IMR-90 (cell line): ENCODE measurements around the gene B9D1. TPM values are rescaled to one million over a fixed set of nuclear protein-coding genes. Genes with fewer than 3 reads are reported as not detected.

Experiments used
- ATAC-seq: fragments of 200-7000 bp; cut with Tn5 transposase; 2 replicates; pipeline ENCODE4 v1.9.1; 2020; ENCODE audit warnings: low read depth, mild to moderate bottlenecking, moderate library complexity
- BruUV-seq: library from RNA; stranded (reverse); fragments of 400-500 nt; replicated peaks from 2 replicates; lab custom pipeline; 2021; lab: Mats Ljungman, UMichigan
- CTCF ChIA-PET: fragments of 300-600 bp; formaldehyde crosslinking; extraction: SDS; loops from one replicate; lab custom pipeline; 2021; ENCODE audit warnings: antibody characterized with exemption; lab: Yijun Ruan, JAX
- POLR2A ChIA-PET: fragments of 300-600 bp; sonication (Branson Sonifier 250); formaldehyde crosslinking; loops from one replicate; lab custom pipeline; 2022; ENCODE audit warnings: antibody characterized with exemption; ENCODE audit not compliant: unreplicated experiment; lab: Charles Lee
- DNase-seq: peaks from one replicate; pipeline ENCODE4 v3.0.0; 2013
- H2AFZ ChIP-seq: replicated peaks from 2 replicates; pipeline ENCODE3; 2013; ENCODE audit warnings: low read length, mild to moderate bottlenecking; ENCODE audit not compliant: poor library complexity
- H2AK5ac ChIP-seq: 2 replicates; pipeline ENCODE4 v1.6.1; 2013; ENCODE audit warnings: low read depth, low read length, inconsistent platforms
- H2AK9ac ChIP-seq: replicated peaks from 2 replicates; pipeline ENCODE3; 2013; ENCODE audit warnings: mild to moderate bottlenecking, low read depth, low read length, moderate library complexity; ENCODE audit not compliant: poor library complexity
- H2BK120ac ChIP-seq: 2 replicates; pipeline ENCODE4 v1.6.1; 2013; ENCODE audit warnings: low read depth, low read length, inconsistent platforms
- H2BK15ac ChIP-seq: 3 replicates; pipeline ENCODE4 v1.6.1; 2013; ENCODE audit warnings: low read depth, low read length, inconsistent platforms
- H2BK20ac ChIP-seq: 2 replicates; pipeline ENCODE4 v1.6.1; 2013; ENCODE audit warnings: low read depth, mild to moderate bottlenecking, inconsistent platforms, low read length, moderate library complexity
- H2BK5ac ChIP-seq: 2 replicates; pipeline ENCODE4 v1.6.1; 2013; ENCODE audit warnings: mild to moderate bottlenecking, low read depth, low read length, inconsistent platforms; ENCODE audit not compliant: poor library complexity, severe bottlenecking
- H3K14ac ChIP-seq: replicated peaks from 2 replicates; pipeline ENCODE4 v1.6.1; 2013; ENCODE audit warnings: low read depth, low read length, inconsistent platforms
- H3K18ac ChIP-seq: 2 replicates; pipeline ENCODE4 v1.6.1; 2013; ENCODE audit warnings: low read depth, low read length, control low read depth
- H3K23ac ChIP-seq: 2 replicates; pipeline ENCODE4 v1.6.1; 2013; ENCODE audit warnings: low read depth, low read length, inconsistent platforms
- H3K27ac ChIP-seq: 2 replicates; pipeline ENCODE4 v1.5.1; 2013; ENCODE audit warnings: mild to moderate bottlenecking, control low read depth, low read length; ENCODE audit not compliant: insufficient read depth
- H3K27me3 ChIP-seq: 2 replicates; pipeline ENCODE4 v1.6.1; 2013; ENCODE audit warnings: low read length; ENCODE audit not compliant: control insufficient read depth, insufficient read depth
- H3K36me3 ChIP-seq: 2 replicates; pipeline ENCODE4 v1.6.1; 2013; ENCODE audit warnings: low read length, mixed read lengths; ENCODE audit not compliant: control insufficient read depth, insufficient read depth
- H3K4ac ChIP-seq: 2 replicates; pipeline ENCODE4 v1.6.1; 2013; ENCODE audit warnings: low read depth, low read length, inconsistent platforms
- H3K4me1 ChIP-seq: 2 replicates; pipeline ENCODE4 v1.6.1; 2013; ENCODE audit warnings: low read length, mixed read lengths; ENCODE audit not compliant: control insufficient read depth, insufficient read depth
- H3K4me2 ChIP-seq: 2 replicates; pipeline ENCODE4 v1.6.1; 2013; ENCODE audit warnings: low read depth, mild to moderate bottlenecking, control low read depth, low read length, moderate library complexity
- H3K4me3 ChIP-seq: 2 replicates; pipeline ENCODE4 v1.5.1; 2013; ENCODE audit warnings: low read depth, mild to moderate bottlenecking, control low read depth, low read length, moderate library complexity; ENCODE audit not compliant: insufficient read depth
- H3K56ac ChIP-seq: 2 replicates; pipeline ENCODE4 v1.6.1; 2013; ENCODE audit warnings: low read length, inconsistent platforms; ENCODE audit not compliant: insufficient read depth; ENCODE audit errors: extremely low read depth
- H3K79me1 ChIP-seq, 2 experiments: 2 replicates each; pipeline ENCODE4 v1.6.1; 2013; ENCODE audit warnings: low read length in 2 of 2, inconsistent platforms in 1 of 2, low read depth in 1 of 2
- H3K9ac ChIP-seq: 2 replicates; pipeline ENCODE4 v1.6.1; 2013; ENCODE audit warnings: low read depth, low read length, control low read depth
- H3K9me1 ChIP-seq: 2 replicates; pipeline ENCODE4 v1.6.1; 2013; ENCODE audit warnings: low read length, inconsistent platforms; ENCODE audit not compliant: insufficient read depth
- H3K9me3 ChIP-seq: 2 replicates; pipeline ENCODE4 v1.6.1; 2013; ENCODE audit warnings: low read length; ENCODE audit not compliant: control insufficient read depth, insufficient read depth
- H4K20me1 ChIP-seq: 2 replicates; pipeline ENCODE4 v1.6.1; 2013; ENCODE audit warnings: low read length, inconsistent platforms; ENCODE audit not compliant: insufficient read depth
- H4K5ac ChIP-seq: 2 replicates; pipeline ENCODE4 v1.6.1; 2013; ENCODE audit warnings: mild to moderate bottlenecking, low read depth, low read length, control low read depth
- H4K8ac ChIP-seq, 2 experiments: 2 replicates each; pipeline ENCODE4 v1.6.1; 2013; ENCODE audit warnings: low read depth in 2 of 2, low read length in 2 of 2, control low read depth in 1 of 2, inconsistent platforms in 1 of 2
- H4K91ac ChIP-seq: 2 replicates; pipeline ENCODE4 v1.6.1; 2013; ENCODE audit warnings: low read depth, low read length, inconsistent platforms; ENCODE audit not compliant: insufficient read depth
- BHLHE40 ChIP-seq: fragments of 150-350 bp; IDR thresholded peaks from 2 replicates; pipeline ENCODE4 v1.6.1; 2016; ENCODE audit warnings: mild to moderate bottlenecking, low read depth, low read length
- CEBPB ChIP-seq: IDR thresholded peaks from 2 replicates; pipeline ENCODE4 v1.6.1; 2012; ENCODE audit warnings: low read depth, low read length, improper control_type of control experiment
- CHD1 ChIP-seq: IDR thresholded peaks from 2 replicates; pipeline ENCODE4 v1.6.1; 2012; ENCODE audit warnings: low read depth, low read length, improper control_type of control experiment
- CTCF ChIP-seq: conservative IDR thresholded peaks from 2 replicates; pipeline ENCODE4 v1.5.1; 2012; ENCODE audit warnings: mild to moderate bottlenecking, low read depth, low read length, improper control_type of control experiment
- FOS ChIP-seq: fragments of 150-350 bp; IDR thresholded peaks from 2 replicates; pipeline ENCODE4 v1.6.1; 2016; ENCODE audit warnings: low read depth, low read length
- MAFK ChIP-seq: IDR thresholded peaks from 2 replicates; pipeline ENCODE4 v1.6.1; 2012; ENCODE audit warnings: low read depth, low read length, improper control_type of control experiment
- MAZ ChIP-seq: IDR thresholded peaks from 2 replicates; pipeline ENCODE4 v1.6.1; 2012; ENCODE audit warnings: low read depth, mild to moderate bottlenecking, low read length, improper control_type of control experiment, moderate library complexity, borderline replicate concordance
- MXI1 ChIP-seq: IDR thresholded peaks from 2 replicates; pipeline ENCODE4 v1.6.1; 2012; ENCODE audit warnings: low read depth, mild to moderate bottlenecking, low read length, moderate library complexity, borderline replicate concordance
- NFE2L2 ChIP-seq: fragments of 150-350 bp; IDR thresholded peaks from 2 replicates; pipeline ENCODE4 v1.6.1; 2016; ENCODE audit warnings: low read depth, mild to moderate bottlenecking, low read length
- POLR2A ChIP-seq: IDR thresholded peaks from 2 replicates; pipeline ENCODE4 v1.6.1; 2012; ENCODE audit warnings: mild to moderate bottlenecking, low read depth, low read length
- RAD21 ChIP-seq: IDR thresholded peaks from 2 replicates; pipeline ENCODE4 v1.6.1; 2012; ENCODE audit warnings: low read length, improper control_type of control experiment
- RCOR1 ChIP-seq: IDR thresholded peaks from 2 replicates; pipeline ENCODE4 v1.6.1; 2012; ENCODE audit warnings: mild to moderate bottlenecking, low read length, improper control_type of control experiment; ENCODE audit not compliant: insufficient replicate concordance
- RFX5 ChIP-seq: IDR thresholded peaks from 2 replicates; pipeline ENCODE4 v1.8.0; 2012; ENCODE audit warnings: low read depth, mild to moderate bottlenecking, low read length, moderate library complexity
- USF2 ChIP-seq: fragments of 150-350 bp; IDR thresholded peaks from 2 replicates; pipeline ENCODE4 v1.6.1; 2017; ENCODE audit warnings: mild to moderate bottlenecking, antibody characterized with exemption, low read length, low read depth
- WGBS, 2 experiments: methylation state at CpG; one replicate each; pipeline versions ENCODE4 v1.1.5 to v1.1.7; 2013; ENCODE audit warnings: missing lambda C conversion rate in 2 of 2; ENCODE audit not compliant: insufficient read length in 1 of 2; ENCODE audit errors: extremely low coverage in 2 of 2; 5-methylcytosine and 5-hydroxymethylcytosine counted together
- dilution Hi-C: fragments of 300-500 bp; cut with HindIII; formaldehyde crosslinking; loops from one replicate; pipeline ENCODE4 v1.14.3; 2018; ENCODE audit warnings: low sequenced_read_pairs; ENCODE audit not compliant: unreplicated experiment
- in situ Hi-C: fragments of 300-500 bp; cut with MboI; formaldehyde crosslinking; loops from 3 replicates; pipeline ENCODE4 v1.14.3; 2019; ENCODE audit warnings: low sequenced_read_pairs, inconsistent platforms, mixed read lengths
- intact Hi-C: fragments of 100-400 bp; cut with micrococcal nuclease; formaldehyde crosslinking; loops from 2 replicates; pipeline ENCODE4 v1.10.0; 2022
- polyA plus RNA-seq, 3 experiments: library from polyadenylated mRNA; depleted of rRNA; stranded (reverse); fragments of >200 nt; gene quantifications; 2 replicates each; pipeline ENCODE4 v1.2.3, GENCODE V29; 2012; ENCODE audit warnings: low replicate concordance in 1 of 3
- total RNA-seq: library from RNA; depleted of rRNA; stranded (reverse); fragments of >200 nt; gene quantifications from 2 replicates; pipeline ENCODE4 v1.2.3, GENCODE V29; 2012
- TF ChIP-seq, protein P1 (sequence below): fragments of 150-350 bp; IDR thresholded peaks from 2 replicates; pipeline ENCODE4 v1.6.1; 2016; ENCODE audit warnings: low read depth, mild to moderate bottlenecking, low read length, moderate library complexity, borderline replicate concordance

B9D1 gene
- total and polyA plus RNA-seq, 2 of the 4 experiments (the other 2 are of a cell fraction), result 42.5 to 43.8 TPM

DNA sequence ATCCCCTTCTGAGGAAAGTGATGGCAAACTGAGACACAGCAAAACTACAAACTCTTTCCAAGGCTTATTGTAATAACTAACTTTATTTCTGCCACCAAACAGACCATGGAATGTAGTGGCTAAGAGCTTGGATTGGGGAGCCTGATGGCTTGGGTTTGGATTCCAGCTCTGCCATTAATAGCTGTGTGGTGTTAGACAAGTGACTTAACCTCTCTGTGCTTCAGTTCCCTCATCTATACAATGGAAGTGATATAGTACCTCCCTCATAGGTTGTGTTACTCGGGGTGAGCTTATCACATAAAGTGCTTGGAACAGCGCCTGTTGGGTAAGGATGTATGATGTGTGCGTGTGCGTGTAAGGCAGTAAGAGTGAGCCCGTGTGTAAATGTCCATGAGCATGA, 42.6 kb upstream of the B9D1 start:
- no peaks in the 10 kb centered on the region for H3K36me3 ChIP-seq
- no peak overlapping the region for H2BK15ac ChIP-seq
- H3K79me1 ChIP-seq, result no peaks in the 10 kb centered on the region
- BruUV-seq, result no TSS peak
- no peak overlapping the region for H3K23ac ChIP-seq
- H2BK120ac ChIP-seq, result no peak overlapping the region
- H4K20me1 ChIP-seq, result no peaks in the 10 kb centered on the region
- H3K18ac ChIP-seq, result no peak overlapping the region
- H4K5ac ChIP-seq, result no peak overlapping the region
- H4K91ac ChIP-seq, result no peak overlapping the region
- dilution Hi-C loops (no loop called here), in situ Hi-C loops (no loop called here), intact Hi-C loops (no loop called here)
- H2AFZ ChIP-seq, result no peak overlapping the region
- H3K9me1 ChIP-seq, result peaks cover 11% of the 10 kb centered on the region
- H2AK9ac ChIP-seq, result peak overlapping the region; percentile 25
- no peak overlapping the region for H3K4me3 ChIP-seq
- no peak overlapping the region for H3K27ac ChIP-seq
- 90% methylated on average over 3 of the region's 5 CpGs; no CpG with 5 or more reads in 1 of the 2 experiments for WGBS, 2 experiments
- no peak overlapping the region for H3K14ac ChIP-seq
- no peak overlapping the region for H3K4ac ChIP-seq
- POLR2A ChIA-PET, result no interaction called here
- no peak for DNase-seq
- H2BK5ac ChIP-seq, result no peak overlapping the region
- no peak for ATAC-seq
- no peak overlapping the region for H2BK20ac ChIP-seq
- H4K8ac ChIP-seq, result no peak overlapping the region
- no peaks in the 10 kb centered on the region for H3K9me3 ChIP-seq
- peaks cover 8% of the 10 kb centered on the region; the same call in 1 of the 2 replicates for H3K4me1 ChIP-seq
- TF ChIP-seq MAFK, result no peak
- no peak for TF ChIP-seq MXI1
- no peak for TF ChIP-seq NFE2L2
- TF ChIP-seq CEBPB, result no peak
- TF ChIP-seq MAZ, result no peak
- TF ChIP-seq CHD1, result no peak
- no peak for TF ChIP-seq RCOR1
- no peak for TF ChIP-seq RAD21
- TF ChIP-seq POLR2A, result no peak
- TF ChIP-seq, protein P1, sequence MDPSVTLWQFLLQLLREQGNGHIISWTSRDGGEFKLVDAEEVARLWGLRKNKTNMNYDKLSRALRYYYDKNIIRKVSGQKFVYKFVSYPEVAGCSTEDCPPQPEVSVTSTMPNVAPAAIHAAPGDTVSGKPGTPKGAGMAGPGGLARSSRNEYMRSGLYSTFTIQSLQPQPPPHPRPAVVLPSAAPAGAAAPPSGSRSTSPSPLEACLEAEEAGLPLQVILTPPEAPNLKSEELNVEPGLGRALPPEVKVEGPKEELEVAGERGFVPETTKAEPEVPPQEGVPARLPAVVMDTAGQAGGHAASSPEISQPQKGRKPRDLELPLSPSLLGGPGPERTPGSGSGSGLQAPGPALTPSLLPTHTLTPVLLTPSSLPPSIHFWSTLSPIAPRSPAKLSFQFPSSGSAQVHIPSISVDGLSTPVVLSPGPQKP, result no peak
- TF ChIP-seq CTCF, result no peak
- no peak for TF ChIP-seq FOS
- no peak for TF ChIP-seq USF2
- TF ChIP-seq RFX5, result no peak
- no peak for TF ChIP-seq BHLHE40
- H3K4me2 ChIP-seq, result no peak overlapping the region
- no peak overlapping the region for H2AK5ac ChIP-seq
- H3K56ac ChIP-seq, result no peak overlapping the region
- CTCF ChIA-PET, result no interaction called here
- H3K9ac ChIP-seq, result no peak overlapping the region
- no peaks in the 10 kb centered on the region for H3K27me3 ChIP-seq
